ENCODE data around the gene AMPH.
"Not testable (repeated sequence)": the region's sequence is repeated elsewhere in the genome, so short reads cannot be mapped to it uniquely, and the experiment has no call there.

GRCh38 chr7:38358273-38358831 lies 272.8 kb downstream of the AMPH start:
- TF ChIP-seq CTCF (conservative IDR thresholded peaks at IDR 0.05); EZH2 (IDR thresholded peaks at IDR 0.05; ENCODE audit: low read depth): not testable (repeated sequence)
